Smooth muscle cell (in vitro differentiated cells): ENCODE results near the gene SDK1. TPM values are rescaled to one million over a fixed set of nuclear protein-coding genes. Genes with fewer than 3 reads are reported as not detected.
"Not testable (repeated sequence)": the region's sequence is repeated elsewhere in the genome, so short reads cannot be mapped to it uniquely, and the experiment has no call there.

Experiments used
- DNase-seq: peaks from one replicate; lab custom pipeline; 2025; ENCODE audit not compliant: unreplicated experiment; lab: John Stamatoyannopoulos, UW
- H2AFZ ChIP-seq: fragments of 200-600 bp; sonication (generic); 2 replicates; pipeline ENCODE4 v1.6.0; 2016; ENCODE audit warnings: antibody characterized with exemption, low read depth, mild to moderate bottlenecking
- H3F3A ChIP-seq: fragments of 200-600 bp; sonication (generic); 2 replicates; pipeline ENCODE4 v1.6.0; 2017; ENCODE audit warnings: antibody characterized with exemption, low read depth
- H3K27ac ChIP-seq: fragments of 200-600 bp; sonication (generic); 2 replicates; pipeline ENCODE4 v1.5.1; 2016; ENCODE audit warnings: low read depth, mild to moderate bottlenecking
- H3K27me3 ChIP-seq: fragments of 200-600 bp; sonication (generic); 2 replicates; pipeline ENCODE4 v1.6.1; 2016; ENCODE audit warnings: low read depth, mild to moderate bottlenecking
- H3K36me3 ChIP-seq: fragments of 200-600 bp; sonication (generic); 2 replicates; pipeline ENCODE4 v1.5.1; 2016; ENCODE audit warnings: low read depth
- H3K4me1 ChIP-seq: fragments of 200-600 bp; sonication (generic); 2 replicates; pipeline ENCODE4 v1.5.1; 2016; ENCODE audit warnings: low read depth
- H3K4me2 ChIP-seq: fragments of 200-600 bp; sonication (generic); 2 replicates; pipeline ENCODE4 v1.6.0; 2016; ENCODE audit warnings: mild to moderate bottlenecking
- H3K4me3 ChIP-seq: fragments of 200-600 bp; sonication (generic); 2 replicates; pipeline ENCODE4 v1.5.1; 2016; ENCODE audit warnings: mild to moderate bottlenecking
- H3K79me2 ChIP-seq: fragments of 200-600 bp; sonication (generic); 2 replicates; pipeline ENCODE4 v1.6.0; 2016; ENCODE audit warnings: low read depth, mild to moderate bottlenecking
- H3K9ac ChIP-seq: fragments of 200-600 bp; sonication (generic); 2 replicates; pipeline ENCODE4 v1.6.0; 2016; ENCODE audit warnings: low read depth
- H3K9me3 ChIP-seq: fragments of 200-600 bp; sonication (generic); replicated peaks from 2 replicates; pipeline ENCODE4 v1.5.1; 2016; ENCODE audit warnings: low read depth
- H4K20me1 ChIP-seq: fragments of 200-600 bp; sonication (generic); 2 replicates; pipeline ENCODE4 v1.6.0; 2016; ENCODE audit warnings: low read depth
- WGBS: methylation state at CpG from one replicate; pipeline ENCODE4 v1.1.7; 2016; ENCODE audit warnings: low lambda C conversion rate; 5-methylcytosine and 5-hydroxymethylcytosine counted together
- polyA plus RNA-seq: library from polyadenylated mRNA; unstranded; fragments of >200 nt; fragmentation: Nextera tagmentation; extraction: Ambion mirVana; gene quantifications from 2 replicates; pipeline ENCODE4 v1.2.1, GENCODE V29; 2016
- total RNA-seq: library from RNA; depleted of rRNA; stranded (reverse); fragments of >200 nt; gene quantifications from 2 replicates; pipeline ENCODE4 v1.2.3, GENCODE V29; 2014
- TF ChIP-seq, protein P1 (sequence below): fragments of 200-600 bp; sonication (generic); IDR thresholded peaks from 2 replicates; pipeline ENCODE4 v1.5.1; 2017; ENCODE audit warnings: borderline replicate concordance, mild to moderate bottlenecking, antibody characterized with exemption; ENCODE audit not compliant: insufficient read depth, poor library complexity, severe bottlenecking

Gene SDK1
- total and polyA plus RNA-seq, 2 experiments from 2014 or later, result 1.1 to 2.5 TPM

GRCh38 chr7:4093483-4093882 lies 792.4 kb downstream of the SDK1 start:
- Histone ChIP-seq H3F3A (no peaks in the 10 kb centered on the region), H3K79me2 (no peaks in the 10 kb centered on the region), H3K27ac (no peak overlapping the region), H4K20me1 (no peaks in the 10 kb centered on the region), H3K36me3 (no peaks in the 10 kb centered on the region), H3K9me3 (no peaks in the 10 kb centered on the region), H3K4me1 (no peaks in the 10 kb centered on the region), H2AFZ (no peak overlapping the region), H3K4me2 (no peak overlapping the region), H3K4me3 (no peak overlapping the region), H3K27me3 (no peaks in the 10 kb centered on the region), H3K9ac (no peak overlapping the region)
- TF ChIP-seq, protein P1, sequence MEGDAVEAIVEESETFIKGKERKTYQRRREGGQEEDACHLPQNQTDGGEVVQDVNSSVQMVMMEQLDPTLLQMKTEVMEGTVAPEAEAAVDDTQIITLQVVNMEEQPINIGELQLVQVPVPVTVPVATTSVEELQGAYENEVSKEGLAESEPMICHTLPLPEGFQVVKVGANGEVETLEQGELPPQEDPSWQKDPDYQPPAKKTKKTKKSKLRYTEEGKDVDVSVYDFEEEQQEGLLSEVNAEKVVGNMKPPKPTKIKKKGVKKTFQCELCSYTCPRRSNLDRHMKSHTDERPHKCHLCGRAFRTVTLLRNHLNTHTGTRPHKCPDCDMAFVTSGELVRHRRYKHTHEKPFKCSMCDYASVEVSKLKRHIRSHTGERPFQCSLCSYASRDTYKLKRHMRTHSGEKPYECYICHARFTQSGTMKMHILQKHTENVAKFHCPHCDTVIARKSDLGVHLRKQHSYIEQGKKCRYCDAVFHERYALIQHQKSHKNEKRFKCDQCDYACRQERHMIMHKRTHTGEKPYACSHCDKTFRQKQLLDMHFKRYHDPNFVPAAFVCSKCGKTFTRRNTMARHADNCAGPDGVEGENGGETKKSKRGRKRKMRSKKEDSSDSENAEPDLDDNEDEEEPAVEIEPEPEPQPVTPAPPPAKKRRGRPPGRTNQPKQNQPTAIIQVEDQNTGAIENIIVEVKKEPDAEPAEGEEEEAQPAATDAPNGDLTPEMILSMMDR, result no peak
- WGBS, result 93% methylated on average over 21 of the region's 21 CpGs
- DNase-seq, result no peak

DNA sequence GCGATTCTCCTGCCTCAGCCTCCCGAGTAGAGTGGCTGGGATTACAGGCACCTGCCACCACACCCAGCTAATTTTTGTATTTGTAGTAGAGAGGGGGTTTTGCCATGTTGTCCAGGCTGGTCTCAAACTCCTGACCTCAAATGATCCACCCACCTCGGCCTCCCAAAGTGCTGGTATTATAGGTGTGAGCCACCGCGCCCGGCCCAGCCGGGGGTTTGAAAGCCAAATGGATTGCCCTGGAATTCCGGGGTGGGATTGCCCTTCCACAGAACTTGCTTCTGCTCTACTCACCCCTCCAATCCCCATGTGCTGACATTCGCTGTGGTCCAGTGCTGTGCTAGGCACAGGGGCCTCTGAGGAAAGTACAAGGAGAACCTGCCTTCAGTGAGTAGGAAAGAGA lies 793.1 kb downstream of the SDK1 start:
- not testable (repeated sequence) for H3K27me3 ChIP-seq, H3K9ac ChIP-seq, H3F3A ChIP-seq, H2AFZ ChIP-seq, H3K79me2 ChIP-seq, H3K4me2 ChIP-seq, H4K20me1 ChIP-seq, H3K9me3 ChIP-seq, DNase-seq, H3K4me3 ChIP-seq, H3K36me3 ChIP-seq, H3K27ac ChIP-seq, H3K4me1 ChIP-seq
- WGBS, result 83% methylated on average over 9 of the region's 9 CpGs

GRCh38 chr7:4097001-4097609 lies 796.1 kb downstream of the SDK1 start:
- Histone ChIP-seq H3K4me1 (no peaks in the 10 kb centered on the region), H3F3A (no peaks in the 10 kb centered on the region), H3K36me3 (no peaks in the 10 kb centered on the region), H2AFZ (no peak overlapping the region), H3K9ac (no peak overlapping the region), H3K4me2 (no peak overlapping the region), H3K9me3 (no peaks in the 10 kb centered on the region), H4K20me1 (no peaks in the 10 kb centered on the region), H3K27ac (no peak overlapping the region), H3K79me2 (no peaks in the 10 kb centered on the region), H3K27me3 (no peaks in the 10 kb centered on the region), H3K4me3 (no peak overlapping the region)
- DNase-seq, result no peak
- TF ChIP-seq, protein P1, result no peak
- WGBS, result 82% methylated on average over 12 of the region's 12 CpGs

GRCh38 chr7:4098169-4098568 lies 797.1 kb downstream of the SDK1 start:
- H4K20me1 ChIP-seq, result no peaks in the 10 kb centered on the region
- H3K4me1 ChIP-seq, result no peaks in the 10 kb centered on the region
- no peaks in the 10 kb centered on the region for H3K27me3 ChIP-seq
- no peaks in the 10 kb centered on the region for H3K9me3 ChIP-seq
- TF ChIP-seq, protein P1, result no peak
- no peak overlapping the region for H2AFZ ChIP-seq
- no peak overlapping the region for H3K27ac ChIP-seq
- H3F3A ChIP-seq, result no peaks in the 10 kb centered on the region
- WGBS, result 92% methylated on average over 11 of the region's 11 CpGs
- no peaks in the 10 kb centered on the region for H3K36me3 ChIP-seq
- no peak overlapping the region for H3K4me3 ChIP-seq
- DNase-seq, result no peak
- no peak overlapping the region for H3K4me2 ChIP-seq
- H3K79me2 ChIP-seq, result no peaks in the 10 kb centered on the region
- H3K9ac ChIP-seq, result no peak overlapping the region
